A673 (cell line): ENCODE measurements around the gene ATP11C. TPM values are rescaled to one million over a fixed set of nuclear protein-coding genes. Genes with fewer than 3 reads are reported as not detected.

Experiments used
- BruUV-seq: library from RNA; stranded (reverse); fragments of 400-500 nt; replicated peaks from 2 replicates; lab custom pipeline; 2021; lab: Mats Ljungman, UMichigan
- CTCF ChIA-PET: fragments of 300-600 bp; sonication (Branson Sonifier 250); formaldehyde crosslinking; loops from one replicate; lab custom pipeline; 2022; ENCODE audit warnings: antibody characterized with exemption; lab: Charles Lee
- POLR2A ChIA-PET: fragments of 300-600 bp; sonication (Branson Sonifier 250); formaldehyde crosslinking; loops from one replicate; lab custom pipeline; 2022; ENCODE audit warnings: antibody characterized with exemption; ENCODE audit not compliant: low non-redundant PET; lab: Charles Lee
- DNase-seq: peaks from one replicate; pipeline ENCODE4 v3.0.0-alpha.2; 2015; ENCODE audit warnings: low spot score
- H3K27ac ChIP-seq: fragments of 200-600 bp; sonication (generic); 2 replicates; pipeline ENCODE4 v1.5.1; 2016; ENCODE audit warnings: mixed run types, low read depth, mild to moderate bottlenecking, mixed read lengths, antibody characterized with exemption, low read length; ENCODE audit not compliant: poor library complexity, severe bottlenecking
- H3K27me3 ChIP-seq: fragments of 200-600 bp; sonication (generic); replicated peaks from 2 replicates; pipeline ENCODE4 v1.6.1; 2017; ENCODE audit warnings: mixed run types, low read depth, mild to moderate bottlenecking, mixed read lengths, antibody characterized with exemption, low read length; ENCODE audit not compliant: insufficient read depth, poor library complexity
- H3K36me3 ChIP-seq: fragments of 200-600 bp; sonication (generic); 2 replicates; pipeline ENCODE4 v1.6.1; 2016; ENCODE audit warnings: mixed run types, mild to moderate bottlenecking, mixed read lengths, antibody characterized with exemption, low read length; ENCODE audit not compliant: insufficient read depth, poor library complexity, severe bottlenecking
- H3K4me1 ChIP-seq: fragments of 200-600 bp; sonication (generic); 2 replicates; pipeline ENCODE4 v1.6.1; 2017; ENCODE audit warnings: mixed run types, mild to moderate bottlenecking, mixed read lengths, antibody characterized with exemption, low read length; ENCODE audit not compliant: insufficient read depth, poor library complexity, severe bottlenecking
- H3K4me3 ChIP-seq: fragments of 200-600 bp; sonication (generic); 2 replicates; pipeline ENCODE4 v1.5.1; 2016; ENCODE audit warnings: low read depth, mixed run types, mild to moderate bottlenecking, mixed read lengths, low read length; ENCODE audit not compliant: poor library complexity, severe bottlenecking
- H3K9me3 ChIP-seq: fragments of 200-600 bp; sonication (generic); 2 replicates; pipeline ENCODE4 v1.6.1; 2016; ENCODE audit warnings: mixed run types, low read depth, mild to moderate bottlenecking, mixed read lengths, antibody characterized with exemption, low read length; ENCODE audit not compliant: poor library complexity, severe bottlenecking
- EZH2 ChIP-seq: fragments of 200-600 bp; sonication (generic); IDR thresholded peaks from 2 replicates; pipeline ENCODE4 v1.6.1; 2017; ENCODE audit warnings: borderline replicate concordance, low read depth, mild to moderate bottlenecking, mixed read lengths, antibody characterized with exemption, low read length; ENCODE audit not compliant: poor library complexity, severe bottlenecking
- intact Hi-C: fragments of 100-400 bp; cut with micrococcal nuclease; formaldehyde crosslinking; loops from one replicate; pipeline ENCODE4 v1.10.0; 2022; ENCODE audit not compliant: unreplicated experiment
- total RNA-seq: library from RNA; stranded (reverse); gene quantifications from 2 replicates; pipeline ENCODE4 v1.2.3, GENCODE V29; 2021
- TF ChIP-seq, protein P1 (sequence below): fragments of 300-800, 200-600 bp; sonication (generic); conservative IDR thresholded peaks from 2 replicates; pipeline ENCODE4 v1.5.1; 2017; ENCODE audit warnings: low read depth, mild to moderate bottlenecking, antibody characterized with exemption, low read length, moderate library complexity, mixed read lengths

Gene ATP11C
- total RNA-seq, 1 experiment from 2014 or later: 93.1 TPM

DNA sequence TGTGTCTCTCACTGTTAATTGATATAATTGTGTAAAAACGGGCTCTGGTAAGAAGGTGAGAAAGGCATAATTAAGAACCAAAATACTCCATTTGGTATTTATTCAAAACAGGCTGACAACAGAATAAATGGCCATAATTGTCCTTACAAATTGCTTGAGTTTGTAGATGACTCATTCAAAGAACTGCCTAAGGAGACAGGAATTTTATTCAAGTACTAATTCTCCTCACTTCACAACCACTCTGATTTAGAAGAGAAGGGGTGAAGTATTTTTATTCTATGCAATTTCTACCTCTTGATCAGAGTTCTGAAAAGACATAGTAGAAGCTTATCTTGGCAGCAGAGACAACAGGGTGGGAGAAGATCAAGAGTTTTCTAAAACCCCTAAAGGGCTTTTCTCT lies 43.1 kb downstream of the ATP11C start:
- Histone ChIP-seq H3K27me3 (no peaks in the 10 kb centered on the region), H3K4me3 (no peak overlapping the region), H3K27ac (peak overlapping the region; percentile 68), H3K9me3 (no peaks in the 10 kb centered on the region), H3K4me1 (peaks cover 22% of the 10 kb centered on the region), H3K36me3 (no peaks in the 10 kb centered on the region)
- POLR2A ChIA-PET: no interaction called here
- DNase-seq: peak; percentile 62
- BruUV-seq: no TSS peak
- intact Hi-C loops: no loop called here
- CTCF ChIA-PET: no interaction called here
- TF ChIP-seq, protein P1, sequence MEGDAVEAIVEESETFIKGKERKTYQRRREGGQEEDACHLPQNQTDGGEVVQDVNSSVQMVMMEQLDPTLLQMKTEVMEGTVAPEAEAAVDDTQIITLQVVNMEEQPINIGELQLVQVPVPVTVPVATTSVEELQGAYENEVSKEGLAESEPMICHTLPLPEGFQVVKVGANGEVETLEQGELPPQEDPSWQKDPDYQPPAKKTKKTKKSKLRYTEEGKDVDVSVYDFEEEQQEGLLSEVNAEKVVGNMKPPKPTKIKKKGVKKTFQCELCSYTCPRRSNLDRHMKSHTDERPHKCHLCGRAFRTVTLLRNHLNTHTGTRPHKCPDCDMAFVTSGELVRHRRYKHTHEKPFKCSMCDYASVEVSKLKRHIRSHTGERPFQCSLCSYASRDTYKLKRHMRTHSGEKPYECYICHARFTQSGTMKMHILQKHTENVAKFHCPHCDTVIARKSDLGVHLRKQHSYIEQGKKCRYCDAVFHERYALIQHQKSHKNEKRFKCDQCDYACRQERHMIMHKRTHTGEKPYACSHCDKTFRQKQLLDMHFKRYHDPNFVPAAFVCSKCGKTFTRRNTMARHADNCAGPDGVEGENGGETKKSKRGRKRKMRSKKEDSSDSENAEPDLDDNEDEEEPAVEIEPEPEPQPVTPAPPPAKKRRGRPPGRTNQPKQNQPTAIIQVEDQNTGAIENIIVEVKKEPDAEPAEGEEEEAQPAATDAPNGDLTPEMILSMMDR: no peak
- TF ChIP-seq EZH2: no peak

DNA sequence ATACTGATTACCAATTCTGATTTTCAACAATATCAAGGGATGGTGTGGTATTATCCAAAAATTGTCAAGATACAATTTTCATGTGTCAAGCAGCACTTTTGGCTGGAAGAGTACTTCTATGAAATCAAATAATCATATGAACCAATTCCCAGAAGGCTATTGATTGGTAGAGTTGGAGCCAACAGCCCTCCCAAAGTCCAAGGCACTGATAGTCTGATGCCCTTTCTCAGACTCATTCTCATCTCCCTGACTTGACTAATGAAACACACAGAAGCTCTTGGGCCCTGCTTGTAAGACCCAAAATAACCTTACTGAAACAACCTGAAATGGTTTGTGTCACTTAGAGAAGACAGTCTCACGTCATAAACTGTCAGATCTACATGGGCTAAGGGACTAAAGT lies 48.9 kb downstream of the ATP11C start:
- no peak overlapping the region for H3K4me3 ChIP-seq
- intact Hi-C loops: no loop called here
- CTCF ChIA-PET: no interaction called here

DNA sequence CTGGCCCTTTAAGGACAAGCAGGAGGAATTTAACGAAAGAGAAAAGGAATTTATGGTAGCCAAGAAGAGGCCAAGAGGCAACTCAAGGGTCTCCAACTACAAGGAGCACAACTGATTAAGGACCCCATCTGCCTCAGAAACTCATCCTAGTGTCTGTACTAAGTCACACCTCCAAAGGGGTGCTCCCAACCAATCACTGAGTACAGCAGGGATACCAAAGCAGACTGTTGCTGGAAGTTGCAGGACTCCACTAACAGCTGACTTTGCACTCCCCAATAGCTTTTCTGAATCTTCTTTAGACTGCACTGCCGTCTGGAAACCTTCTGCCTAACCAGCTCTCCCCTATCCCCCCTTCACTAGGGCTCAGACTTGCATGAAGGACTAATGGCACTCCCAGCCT lies 50.6 kb downstream of the ATP11C start:
- H3K4me3 ChIP-seq: no peak overlapping the region
- intact Hi-C loops: no loop called here
- TF ChIP-seq, protein P1: no peak
- TF ChIP-seq EZH2: no peak
- ChIA-PET CTCF (no interaction called here), POLR2A (interaction anchor here (0.5 kb wide), 1 partner anchor 971 kb away, joined by 15 read pairs; no protein-coding TSS in a partner anchor)
- H3K36me3 ChIP-seq: no peaks in the 10 kb centered on the region
- H3K9me3 ChIP-seq: no peaks in the 10 kb centered on the region
- peaks cover 57% of the 10 kb centered on the region for H3K4me1 ChIP-seq
- peak overlapping the region; percentile 87 for H3K27ac ChIP-seq
- DNase-seq: peak; percentile 65
- no TSS peak for BruUV-seq
- H3K27me3 ChIP-seq: no peaks in the 10 kb centered on the region

More for the DNA sequence above, 48.9 kb downstream of the ATP11C start:
- POLR2A ChIA-PET: no interaction called here
- BruUV-seq: no TSS peak
- H3K36me3 ChIP-seq: no peaks in the 10 kb centered on the region
- H3K27ac ChIP-seq: no peak overlapping the region
- DNase-seq: no peak
- H3K27me3 ChIP-seq: no peaks in the 10 kb centered on the region
- H3K9me3 ChIP-seq: no peaks in the 10 kb centered on the region
- TF ChIP-seq, protein P1: no peak
- TF ChIP-seq EZH2: no peak
- H3K4me1 ChIP-seq: peaks cover 44% of the 10 kb centered on the region
